C4-2B (cell line): ENCODE measurements around the gene FOXP1.

Experiments
- CTCF ChIP-seq: fragments of 450-650 bp; conservative IDR thresholded peaks from 2 replicates; pipeline ENCODE4 v1.5.1; 2017; ENCODE audit warnings: mild to moderate bottlenecking
- ZFX ChIP-seq: fragments of 450-650 bp; IDR thresholded peaks from 2 replicates; pipeline ENCODE4 v1.6.1; 2017

GRCh38 chr3:71109977-71110285 lies 473.6 kb downstream of the FOXP1 start:
- TF ChIP-seq CTCF: no peak
- no peak for TF ChIP-seq ZFX
